ENCODE data around the gene LRRC8E.

The LRRC8E gene

GRCh38 chr19:7852851-7853769 lies 35.2 kb upstream of the LRRC8E start:
- in situ Hi-C loops (cut with HindIII; ENCODE audit: low sequenced_read_pairs) = loop anchor here (25.0 kb wide), 1 partner anchor 141 kb away; the partner anchor contains the start of gene FCER2

- in situ Hi-C loops (cut with HindIII; ENCODE audit: low sequenced_read_pairs) = loop anchor here (25.0 kb wide), 1 partner anchor 141 kb away; the partner anchor contains the start of gene FCER2
Observed at GRCh38 chr19:7853770-7854128, 34.6 kb upstream of the LRRC8E start.

- in situ Hi-C loops (cut with HindIII; ENCODE audit: low sequenced_read_pairs) = loop anchor here (25.0 kb wide), 1 partner anchor 143 kb away; the partner anchor contains the start of gene FCER2
Observed at GRCh38 chr19:7855426-7856108, 32.7 kb upstream of the LRRC8E start.

GRCh38 chr19:7856109-7856591 lies 32.2 kb upstream of the LRRC8E start:
- in situ Hi-C loops (cut with HindIII; ENCODE audit: low sequenced_read_pairs) = loop anchor here (25.0 kb wide), 1 partner anchor 144 kb away; the partner anchor contains the start of gene FCER2

GRCh38 chr19:7856679-7857663 lies 31.3 kb upstream of the LRRC8E start:
- in situ Hi-C loops (cut with HindIII; ENCODE audit: low sequenced_read_pairs) = loop anchor here (25.0 kb wide), 1 partner anchor 145 kb away; the partner anchor contains the start of gene FCER2

GRCh38 chr19:7857727-7858108 lies 30.6 kb upstream of the LRRC8E start:
- in situ Hi-C loops (cut with HindIII; ENCODE audit: low sequenced_read_pairs) = loop anchor here (25.0 kb wide), 1 partner anchor 145 kb away; the partner anchor contains the start of gene FCER2

- in situ Hi-C loops (cut with HindIII; ENCODE audit: low sequenced_read_pairs) = loop anchor here (25.0 kb wide), 1 partner anchor 146 kb away; the partner anchor contains the start of gene FCER2
Observed at GRCh38 chr19:7858109-7858770, 30.1 kb upstream of the LRRC8E start.

GRCh38 chr19:7859087-7859486 lies 29.2 kb upstream of the LRRC8E start:
- in situ Hi-C loops (cut with HindIII; ENCODE audit: low sequenced_read_pairs) = loop anchor here (25.0 kb wide), 1 partner anchor 147 kb away; the partner anchor contains the start of gene FCER2

- in situ Hi-C loops (cut with HindIII; ENCODE audit: low sequenced_read_pairs) = loop anchor here (25.0 kb wide), 1 partner anchor 148 kb away; the partner anchor contains the start of gene FCER2
Observed at GRCh38 chr19:7859831-7860713, 28.2 kb upstream of the LRRC8E start.

GRCh38 chr19:7860714-7861618 lies 27.3 kb upstream of the LRRC8E start:
- in situ Hi-C loops (cut with HindIII; ENCODE audit: low sequenced_read_pairs) = loop anchor here (25.0 kb wide), 1 partner anchor 149 kb away; the partner anchor contains the start of gene FCER2

- in situ Hi-C loops (cut with HindIII; ENCODE audit: low sequenced_read_pairs) = loop anchor here (25.0 kb wide), 1 partner anchor 150 kb away; the partner anchor contains the start of gene FCER2
Observed at GRCh38 chr19:7861619-7862412, 26.5 kb upstream of the LRRC8E start.

- in situ Hi-C loops (cut with HindIII; ENCODE audit: low sequenced_read_pairs) = loop anchor here (25.0 kb wide), 1 partner anchor 150 kb away; the partner anchor contains the start of gene FCER2
Observed at GRCh38 chr19:7862413-7862951, 25.8 kb upstream of the LRRC8E start.

- in situ Hi-C loops (cut with HindIII; ENCODE audit: low sequenced_read_pairs) = loop anchor here (25.0 kb wide), 1 partner anchor 151 kb away; the partner anchor contains the start of gene FCER2
Observed at GRCh38 chr19:7863157-7863970, 24.9 kb upstream of the LRRC8E start.

- in situ Hi-C loops (cut with HindIII; ENCODE audit: low sequenced_read_pairs) = loop anchor here (25.0 kb wide), 1 partner anchor 152 kb away; the partner anchor contains the start of gene FCER2
Observed at GRCh38 chr19:7863971-7864689, 24.2 kb upstream of the LRRC8E start.
